ENCODE measurements around the gene NLRP6. TPM values are rescaled to one million over a fixed set of nuclear protein-coding genes. Genes with fewer than 3 reads are reported as not detected.

The NLRP6 gene
- total and polyA plus RNA-seq, 2 donors (not counting 1 experiment from before 2014, with no cell fraction given) = 1.4 to 2.7 TPM

DNA sequence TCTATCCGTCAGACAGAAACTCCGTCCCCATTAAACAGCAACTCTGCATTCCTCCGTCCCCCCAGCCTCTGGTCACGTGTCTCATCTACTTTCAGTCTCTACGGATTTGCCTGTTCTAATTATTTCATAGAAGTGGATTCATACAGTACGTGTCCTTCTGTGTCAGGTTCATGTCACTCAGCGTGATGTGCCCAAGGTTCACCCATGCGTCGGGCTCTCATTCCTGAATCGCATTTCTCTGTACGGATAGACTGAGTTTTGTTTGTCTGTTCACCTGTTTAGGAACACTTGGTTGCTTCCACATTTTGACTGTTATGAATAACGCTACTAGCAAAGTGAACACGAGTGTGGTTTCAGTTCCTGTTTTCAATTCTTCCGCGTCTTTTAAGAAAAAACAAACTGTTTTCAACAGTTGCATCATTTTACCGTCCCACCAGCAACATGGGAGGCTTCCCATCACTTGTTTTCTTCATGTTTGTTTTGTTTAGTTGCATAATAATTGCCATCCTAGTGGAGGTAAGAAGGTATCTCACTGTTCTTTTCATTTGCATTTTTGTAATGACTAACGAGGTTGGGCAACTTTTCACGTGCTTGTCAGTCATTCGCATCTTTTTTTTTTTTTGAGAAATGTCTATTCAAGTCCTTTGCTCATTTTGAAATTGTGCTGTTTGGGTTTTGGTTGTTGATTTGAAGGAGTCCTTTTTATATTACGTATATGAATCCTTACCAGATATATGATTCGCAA, 8.9 kb upstream of the NLRP6 start:
- CTCF ChIA-PET = interaction anchor here (1.0 to 3.8 kb wide), 6 partner anchors 10 to 62 kb away, joined by 4 to 49 read pairs (median 6); partner anchors contain the start of genes BET1L, NLRP6 and RIC8A
- H3K4me2 ChIP-seq (replicated peaks; ENCODE audit: low read depth, low read length, poor library complexity, severe bottlenecking) = peak overlapping the region; percentile 96
- WGBS (ENCODE audit: insufficient coverage) = 0% methylated on average over 15 of the region's 21 CpGs
- H3K4me1 Mint-ChIP-seq = peaks cover 34% of the 10 kb centered on the region
- peak overlapping the region; percentile 96 to 98 for H3K27ac ChIP-seq (ENCODE audit: low read length in 2 of 2)
- peak overlapping the region; percentile 91 for H3K4me3 Mint-ChIP-seq
- H4K20me1 ChIP-seq (ENCODE audit: control insufficient read depth, insufficient read depth, low read length, poor library complexity, severe bottlenecking) = no peaks in the 10 kb centered on the region
- H3K79me2 ChIP-seq (ENCODE audit: control insufficient read depth, insufficient read depth, low read length) = peaks cover 11% of the 10 kb centered on the region
- H3K9ac ChIP-seq (ENCODE audit: low read length) = peak overlapping the region; percentile 82
- POLR2A ChIA-PET = interaction anchor here (1.0 to 3.9 kb wide), 8 partner anchors 10 to 307 kb away, joined by 3 to 34 read pairs (median 8); partner anchors contain the start of genes BET1L, PHRF1 and RIC8A
- H2AFZ ChIP-seq (ENCODE audit: insufficient read depth, low read depth, low read length, poor library complexity, severe bottlenecking) = peak overlapping the region; percentile 34
- DNase-seq (peak; percentile 96), ATAC-seq (ENCODE audit: low read depth) (peak; percentile 66)
- H3K9me3 ChIP-seq (ENCODE audit: control extremely low read depth in 1 of 3, control insufficient read depth in 2 of 3, insufficient read depth in 1 of 3, low read length in 2 of 3) = peaks cover 0 to 18% (median 5%) of the 10 kb centered on the region in 3 donors
- H3K4me3 ChIP-seq (ENCODE audit: control extremely low read depth in 1 of 5, extremely low read depth in 1 of 5, insufficient read depth in 1 of 5, low read depth in 2 of 5, low read length in 4 of 5) = peak overlapping the region; percentile 62 to 85 (median 72)
- no peaks in the 10 kb centered on the region for H3K36me3 ChIP-seq (replicated peaks in 1 of 2; ENCODE audit: control extremely low read depth in 1 of 2, control insufficient read depth in 1 of 2, extremely low read depth in 1 of 2, insufficient read depth in 2 of 2, low read length in 1 of 2)
- H3K27me3 ChIP-seq (replicated peaks in 1 of 4; ENCODE audit: control extremely low read depth in 1 of 4, control insufficient read depth in 3 of 4, insufficient read depth in 4 of 4, low read length in 3 of 4) = no peaks in the 10 kb centered on the region
- H3K9me3 Mint-ChIP-seq (ENCODE audit: insufficient read depth) = peaks cover 2% of the 10 kb centered on the region
- peak overlapping the region; percentile 94 for H3K27ac Mint-ChIP-seq
- TF ChIP-seq EZH2 (IDR thresholded peaks at IDR 0.05; ENCODE audit: borderline replicate concordance, insufficient read depth, low read depth, low read length, poor library complexity, severe bottlenecking) = no peak
- TF ChIP-seq, protein P1, sequence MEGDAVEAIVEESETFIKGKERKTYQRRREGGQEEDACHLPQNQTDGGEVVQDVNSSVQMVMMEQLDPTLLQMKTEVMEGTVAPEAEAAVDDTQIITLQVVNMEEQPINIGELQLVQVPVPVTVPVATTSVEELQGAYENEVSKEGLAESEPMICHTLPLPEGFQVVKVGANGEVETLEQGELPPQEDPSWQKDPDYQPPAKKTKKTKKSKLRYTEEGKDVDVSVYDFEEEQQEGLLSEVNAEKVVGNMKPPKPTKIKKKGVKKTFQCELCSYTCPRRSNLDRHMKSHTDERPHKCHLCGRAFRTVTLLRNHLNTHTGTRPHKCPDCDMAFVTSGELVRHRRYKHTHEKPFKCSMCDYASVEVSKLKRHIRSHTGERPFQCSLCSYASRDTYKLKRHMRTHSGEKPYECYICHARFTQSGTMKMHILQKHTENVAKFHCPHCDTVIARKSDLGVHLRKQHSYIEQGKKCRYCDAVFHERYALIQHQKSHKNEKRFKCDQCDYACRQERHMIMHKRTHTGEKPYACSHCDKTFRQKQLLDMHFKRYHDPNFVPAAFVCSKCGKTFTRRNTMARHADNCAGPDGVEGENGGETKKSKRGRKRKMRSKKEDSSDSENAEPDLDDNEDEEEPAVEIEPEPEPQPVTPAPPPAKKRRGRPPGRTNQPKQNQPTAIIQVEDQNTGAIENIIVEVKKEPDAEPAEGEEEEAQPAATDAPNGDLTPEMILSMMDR (IDR thresholded peaks at IDR 0.05) = peak; percentile 33
- H3K27me3 Mint-ChIP-seq = no peaks in the 10 kb centered on the region
- intact Hi-C loops (cut with micrococcal nuclease) = loop anchor here (1.0 to 5.0 kb wide), 7 partner anchors 11 to 86 kb away; partner anchors contain the start of genes BET1L, IFITM2, PGGHG and PSMD13
- peaks cover 25 to 32% of the 10 kb centered on the region in 2 donors for H3K4me1 ChIP-seq (ENCODE audit: control insufficient read depth in 2 of 2, insufficient read depth in 2 of 2, low read length in 2 of 2)

Measured in B cell (primary cell).